SK-N-SH treated with all-trans-retinoic acid at 6 μM for 48 hours (cell line): ENCODE data around the gene TUBB4B.

Experiments
- BACH2 ChIP-seq: fragments of 250-450 bp; sonication (Bioruptor Pico); IDR thresholded peaks from 2 replicates; pipeline ENCODE4 v1.9.0; 2021; ENCODE audit warnings: mild to moderate bottlenecking, borderline replicate concordance
- CSDC2 ChIP-seq: fragments of 250-450 bp; sonication (Bioruptor Pico); IDR thresholded peaks from 2 replicates; pipeline ENCODE4 v1.5.0; 2020; ENCODE audit warnings: mild to moderate bottlenecking, moderate library complexity
- ESRRG ChIP-seq: fragments of 250-450 bp; sonication (Bioruptor Pico); IDR thresholded peaks from 2 replicates; pipeline ENCODE4 v1.6.1; 2021; ENCODE audit warnings: mild to moderate bottlenecking
- ISL1 ChIP-seq: fragments of 250-450 bp; sonication (Bioruptor Pico); IDR thresholded peaks from 2 replicates; pipeline ENCODE4 v2.1.2; 2022; ENCODE audit warnings: mild to moderate bottlenecking, moderate library complexity
- OSR1 ChIP-seq: fragments of 250-450 bp; sonication (Bioruptor Pico); IDR thresholded peaks from 2 replicates; pipeline ENCODE4 v1.8.0; 2022; ENCODE audit warnings: moderate library complexity, mild to moderate bottlenecking, inconsistent platforms
- RARB ChIP-seq: fragments of 250-450 bp; sonication (Bioruptor Pico); IDR thresholded peaks from 2 replicates; pipeline ENCODE4 v1.8.0; 2021; ENCODE audit warnings: mild to moderate bottlenecking, moderate library complexity
- SNAI2 ChIP-seq: fragments of 250-450 bp; sonication (Bioruptor Pico); IDR thresholded peaks from 2 replicates; pipeline ENCODE4 v1.5.0; 2020; ENCODE audit warnings: mild to moderate bottlenecking, moderate library complexity
- ZFP3 ChIP-seq: fragments of 250-450 bp; sonication (Bioruptor Pico); IDR thresholded peaks from 2 replicates; pipeline ENCODE4 v1.5.0; 2020; ENCODE audit warnings: mild to moderate bottlenecking, moderate library complexity
- ZFP30 ChIP-seq: fragments of 450-650 bp; formaldehyde crosslinking; IDR thresholded peaks from 2 replicates; pipeline ENCODE4 v1.5.0; 2022; ENCODE audit warnings: mild to moderate bottlenecking, moderate library complexity
- ZNF70 ChIP-seq: fragments of 450-650 bp; formaldehyde crosslinking; IDR thresholded peaks from 2 replicates; pipeline ENCODE4 v1.5.0; 2020; ENCODE audit warnings: mild to moderate bottlenecking, moderate library complexity
- TF ChIP-seq, protein P1 (sequence below): fragments of 250-450 bp; sonication (Bioruptor Pico); IDR thresholded peaks from 2 replicates; pipeline ENCODE4 v1.8.0; 2021; ENCODE audit warnings: low read depth, mild to moderate bottlenecking, moderate library complexity, borderline replicate concordance
- TF ChIP-seq, protein P2 (sequence below): fragments of 250-450 bp; sonication (Bioruptor Pico); IDR thresholded peaks from 2 replicates; pipeline ENCODE4 v1.5.1; 2020; ENCODE audit warnings: low read depth, mild to moderate bottlenecking, moderate library complexity
- TF ChIP-seq, protein P3 (sequence below): fragments of 250-450 bp; sonication (Bioruptor Pico); IDR thresholded peaks from 2 replicates; pipeline ENCODE4 v1.5.0; 2020; ENCODE audit warnings: mild to moderate bottlenecking, moderate library complexity

DNA sequence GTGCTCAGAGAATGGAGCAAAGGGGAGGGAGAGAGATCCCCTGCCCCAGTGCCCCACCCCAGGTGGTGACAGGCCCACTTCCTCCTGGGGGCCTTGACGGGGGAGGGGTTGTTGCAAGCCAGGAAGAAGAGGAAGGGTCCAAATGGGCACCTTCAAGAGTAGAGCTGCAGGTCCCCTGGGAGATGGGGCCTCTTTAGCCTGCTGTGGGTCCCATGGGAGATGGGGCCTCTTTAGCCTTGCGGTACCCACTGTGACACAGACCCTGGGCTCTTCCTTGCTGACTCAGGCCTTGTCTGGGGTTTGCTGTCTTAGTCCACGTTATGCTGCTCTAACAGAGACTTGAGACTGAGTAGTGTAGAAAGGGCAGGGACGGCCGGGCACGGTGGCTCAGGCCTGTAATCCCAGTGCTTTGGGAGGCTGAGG lies 26.9 kb downstream of the TUBB4B start:
- TF ChIP-seq ZFP30 (CRISPR knock-in tag), result no peak
- TF ChIP-seq ZNF70 (CRISPR knock-in tag), result no peak
- no peak for TF ChIP-seq ISL1
- no peak for TF ChIP-seq BACH2 (CRISPR knock-in tag)
- TF ChIP-seq, protein P1, sequence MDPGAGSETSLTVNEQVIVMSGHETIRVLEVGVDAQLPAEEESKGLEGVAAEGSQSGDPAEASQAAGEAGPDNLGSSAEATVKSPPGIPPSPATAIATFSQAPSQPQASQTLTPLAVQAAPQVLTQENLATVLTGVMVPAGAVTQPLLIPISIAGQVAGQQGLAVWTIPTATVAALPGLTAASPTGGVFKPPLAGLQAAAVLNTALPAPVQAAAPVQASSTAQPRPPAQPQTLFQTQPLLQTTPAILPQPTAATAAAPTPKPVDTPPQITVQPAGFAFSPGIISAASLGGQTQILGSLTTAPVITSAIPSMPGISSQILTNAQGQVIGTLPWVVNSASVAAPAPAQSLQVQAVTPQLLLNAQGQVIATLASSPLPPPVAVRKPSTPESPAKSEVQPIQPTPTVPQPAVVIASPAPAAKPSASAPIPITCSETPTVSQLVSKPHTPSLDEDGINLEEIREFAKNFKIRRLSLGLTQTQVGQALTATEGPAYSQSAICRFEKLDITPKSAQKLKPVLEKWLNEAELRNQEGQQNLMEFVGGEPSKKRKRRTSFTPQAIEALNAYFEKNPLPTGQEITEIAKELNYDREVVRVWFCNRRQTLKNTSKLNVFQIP (CRISPR knock-in tag), result no peak
- TF ChIP-seq SNAI2 (CRISPR knock-in tag), result no peak
- TF ChIP-seq, protein P2, sequence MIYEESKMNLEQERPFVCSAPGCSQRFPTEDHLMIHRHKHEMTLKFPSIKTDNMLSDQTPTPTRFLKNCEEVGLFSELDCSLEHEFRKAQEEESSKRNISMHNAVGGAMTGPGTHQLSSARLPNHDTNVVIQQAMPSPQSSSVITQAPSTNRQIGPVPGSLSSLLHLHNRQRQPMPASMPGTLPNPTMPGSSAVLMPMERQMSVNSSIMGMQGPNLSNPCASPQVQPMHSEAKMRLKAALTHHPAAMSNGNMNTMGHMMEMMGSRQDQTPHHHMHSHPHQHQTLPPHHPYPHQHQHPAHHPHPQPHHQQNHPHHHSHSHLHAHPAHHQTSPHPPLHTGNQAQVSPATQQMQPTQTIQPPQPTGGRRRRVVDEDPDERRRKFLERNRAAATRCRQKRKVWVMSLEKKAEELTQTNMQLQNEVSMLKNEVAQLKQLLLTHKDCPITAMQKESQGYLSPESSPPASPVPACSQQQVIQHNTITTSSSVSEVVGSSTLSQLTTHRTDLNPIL (CRISPR knock-in tag), result no peak
- no peak for TF ChIP-seq RARB (CRISPR knock-in tag)
- TF ChIP-seq, protein P3, sequence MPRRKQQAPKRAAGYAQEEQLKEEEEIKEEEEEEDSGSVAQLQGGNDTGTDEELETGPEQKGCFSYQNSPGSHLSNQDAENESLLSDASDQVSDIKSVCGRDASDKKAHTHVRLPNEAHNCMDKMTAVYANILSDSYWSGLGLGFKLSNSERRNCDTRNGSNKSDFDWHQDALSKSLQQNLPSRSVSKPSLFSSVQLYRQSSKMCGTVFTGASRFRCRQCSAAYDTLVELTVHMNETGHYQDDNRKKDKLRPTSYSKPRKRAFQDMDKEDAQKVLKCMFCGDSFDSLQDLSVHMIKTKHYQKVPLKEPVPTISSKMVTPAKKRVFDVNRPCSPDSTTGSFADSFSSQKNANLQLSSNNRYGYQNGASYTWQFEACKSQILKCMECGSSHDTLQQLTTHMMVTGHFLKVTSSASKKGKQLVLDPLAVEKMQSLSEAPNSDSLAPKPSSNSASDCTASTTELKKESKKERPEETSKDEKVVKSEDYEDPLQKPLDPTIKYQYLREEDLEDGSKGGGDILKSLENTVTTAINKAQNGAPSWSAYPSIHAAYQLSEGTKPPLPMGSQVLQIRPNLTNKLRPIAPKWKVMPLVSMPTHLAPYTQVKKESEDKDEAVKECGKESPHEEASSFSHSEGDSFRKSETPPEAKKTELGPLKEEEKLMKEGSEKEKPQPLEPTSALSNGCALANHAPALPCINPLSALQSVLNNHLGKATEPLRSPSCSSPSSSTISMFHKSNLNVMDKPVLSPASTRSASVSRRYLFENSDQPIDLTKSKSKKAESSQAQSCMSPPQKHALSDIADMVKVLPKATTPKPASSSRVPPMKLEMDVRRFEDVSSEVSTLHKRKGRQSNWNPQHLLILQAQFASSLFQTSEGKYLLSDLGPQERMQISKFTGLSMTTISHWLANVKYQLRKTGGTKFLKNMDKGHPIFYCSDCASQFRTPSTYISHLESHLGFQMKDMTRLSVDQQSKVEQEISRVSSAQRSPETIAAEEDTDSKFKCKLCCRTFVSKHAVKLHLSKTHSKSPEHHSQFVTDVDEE (CRISPR knock-in tag), result no peak
- no peak for TF ChIP-seq CSDC2
- no peak for TF ChIP-seq ZFP3 (CRISPR knock-in tag)
- no peak for TF ChIP-seq OSR1
- no peak for TF ChIP-seq ESRRG (CRISPR knock-in tag)
